ENCODE results near the gene IL4. TPM values are rescaled to one million over a fixed set of nuclear protein-coding genes. Genes with fewer than 3 reads are reported as not detected.

Gene IL4
- total RNA-seq, 4 donors from 2014 or later: not detected

DNA sequence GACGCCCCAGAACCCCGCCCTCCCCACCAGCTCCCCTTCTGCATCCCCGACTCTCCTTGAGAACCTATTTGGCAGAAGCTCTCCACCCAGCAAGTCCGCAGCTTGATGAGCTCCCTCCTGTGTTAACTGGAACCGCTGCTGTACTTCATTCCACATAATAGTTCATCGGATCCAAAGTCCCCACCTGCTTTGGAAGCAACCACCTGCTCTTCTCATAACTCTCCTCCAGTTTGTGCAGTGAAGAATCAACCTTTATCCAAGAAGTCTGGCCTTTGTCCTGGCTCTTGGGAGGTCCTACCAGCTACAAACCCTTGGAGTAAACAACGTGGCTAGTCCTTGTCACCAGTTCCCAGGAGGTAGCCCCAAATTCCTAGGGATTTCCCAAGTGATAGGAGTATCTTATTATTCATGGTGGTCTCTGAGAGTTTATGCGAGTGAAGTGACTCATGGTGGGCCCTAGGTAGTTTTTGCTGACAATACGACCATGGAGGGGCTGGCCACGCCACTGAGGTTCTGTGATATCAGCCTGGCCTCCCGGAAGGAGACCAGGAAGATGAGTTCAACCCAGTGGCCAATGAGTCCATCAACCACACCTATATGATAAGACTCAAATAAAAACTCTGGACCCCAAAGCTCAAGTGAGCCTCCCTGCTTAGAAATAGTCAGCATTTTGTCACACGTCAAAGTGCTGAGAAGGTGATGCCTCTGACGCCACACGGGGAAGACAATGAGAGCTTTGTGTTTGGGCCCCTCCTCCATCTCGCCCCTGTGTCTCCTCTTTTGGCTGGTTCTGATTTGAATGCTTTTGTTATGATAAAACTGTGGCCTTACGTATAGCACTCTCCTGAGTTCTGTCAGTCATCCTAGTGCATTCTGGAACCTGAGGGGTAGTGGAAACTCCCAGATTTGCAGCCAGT, 3.6 kb upstream of the IL4 start:
- TF ChIP-seq, protein P1, sequence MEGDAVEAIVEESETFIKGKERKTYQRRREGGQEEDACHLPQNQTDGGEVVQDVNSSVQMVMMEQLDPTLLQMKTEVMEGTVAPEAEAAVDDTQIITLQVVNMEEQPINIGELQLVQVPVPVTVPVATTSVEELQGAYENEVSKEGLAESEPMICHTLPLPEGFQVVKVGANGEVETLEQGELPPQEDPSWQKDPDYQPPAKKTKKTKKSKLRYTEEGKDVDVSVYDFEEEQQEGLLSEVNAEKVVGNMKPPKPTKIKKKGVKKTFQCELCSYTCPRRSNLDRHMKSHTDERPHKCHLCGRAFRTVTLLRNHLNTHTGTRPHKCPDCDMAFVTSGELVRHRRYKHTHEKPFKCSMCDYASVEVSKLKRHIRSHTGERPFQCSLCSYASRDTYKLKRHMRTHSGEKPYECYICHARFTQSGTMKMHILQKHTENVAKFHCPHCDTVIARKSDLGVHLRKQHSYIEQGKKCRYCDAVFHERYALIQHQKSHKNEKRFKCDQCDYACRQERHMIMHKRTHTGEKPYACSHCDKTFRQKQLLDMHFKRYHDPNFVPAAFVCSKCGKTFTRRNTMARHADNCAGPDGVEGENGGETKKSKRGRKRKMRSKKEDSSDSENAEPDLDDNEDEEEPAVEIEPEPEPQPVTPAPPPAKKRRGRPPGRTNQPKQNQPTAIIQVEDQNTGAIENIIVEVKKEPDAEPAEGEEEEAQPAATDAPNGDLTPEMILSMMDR (IDR thresholded peaks at IDR 0.05; ENCODE audit: low read depth): no peak

DNA sequence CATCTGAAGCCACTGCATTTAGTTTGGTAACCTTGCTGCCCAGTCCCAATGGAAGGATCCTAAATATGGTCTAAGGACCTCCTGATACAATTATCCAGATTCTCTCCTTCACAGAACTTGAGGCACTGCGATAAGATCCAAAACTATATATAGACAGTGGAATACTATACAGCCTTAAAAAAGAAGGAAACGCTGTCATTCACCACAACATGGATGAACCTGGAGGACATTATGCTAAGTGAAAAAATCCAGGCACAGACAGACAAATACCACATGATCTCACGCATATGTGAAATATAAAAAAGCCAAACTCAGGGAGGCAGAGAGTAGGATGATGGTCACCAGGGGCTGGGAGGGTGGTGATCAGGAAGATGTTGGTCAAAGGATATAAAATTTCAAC, 2.8 kb upstream of the IL4 start:
- TF ChIP-seq, protein P1 (IDR thresholded peaks at IDR 0.05; ENCODE audit: low read depth): no peak

DNA sequence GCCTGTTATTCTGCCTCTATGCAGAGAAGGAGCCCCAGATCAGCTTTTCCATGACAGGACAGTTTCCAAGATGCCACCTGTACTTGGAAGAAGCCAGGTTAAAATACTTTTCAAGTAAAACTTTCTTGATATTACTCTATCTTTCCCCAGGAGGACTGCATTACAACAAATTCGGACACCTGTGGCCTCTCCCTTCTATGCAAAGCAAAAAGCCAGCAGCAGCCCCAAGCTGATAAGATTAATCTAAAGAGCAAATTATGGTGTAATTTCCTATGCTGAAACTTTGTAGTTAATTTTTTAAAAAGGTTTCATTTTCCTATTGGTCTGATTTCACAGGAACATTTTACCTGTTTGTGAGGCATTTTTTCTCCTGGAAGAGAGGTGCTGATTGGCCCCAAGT, 301 bp upstream of the IL4 start:
- TF ChIP-seq, protein P1 (IDR thresholded peaks at IDR 0.05; ENCODE audit: low read depth): no peak

DNA sequence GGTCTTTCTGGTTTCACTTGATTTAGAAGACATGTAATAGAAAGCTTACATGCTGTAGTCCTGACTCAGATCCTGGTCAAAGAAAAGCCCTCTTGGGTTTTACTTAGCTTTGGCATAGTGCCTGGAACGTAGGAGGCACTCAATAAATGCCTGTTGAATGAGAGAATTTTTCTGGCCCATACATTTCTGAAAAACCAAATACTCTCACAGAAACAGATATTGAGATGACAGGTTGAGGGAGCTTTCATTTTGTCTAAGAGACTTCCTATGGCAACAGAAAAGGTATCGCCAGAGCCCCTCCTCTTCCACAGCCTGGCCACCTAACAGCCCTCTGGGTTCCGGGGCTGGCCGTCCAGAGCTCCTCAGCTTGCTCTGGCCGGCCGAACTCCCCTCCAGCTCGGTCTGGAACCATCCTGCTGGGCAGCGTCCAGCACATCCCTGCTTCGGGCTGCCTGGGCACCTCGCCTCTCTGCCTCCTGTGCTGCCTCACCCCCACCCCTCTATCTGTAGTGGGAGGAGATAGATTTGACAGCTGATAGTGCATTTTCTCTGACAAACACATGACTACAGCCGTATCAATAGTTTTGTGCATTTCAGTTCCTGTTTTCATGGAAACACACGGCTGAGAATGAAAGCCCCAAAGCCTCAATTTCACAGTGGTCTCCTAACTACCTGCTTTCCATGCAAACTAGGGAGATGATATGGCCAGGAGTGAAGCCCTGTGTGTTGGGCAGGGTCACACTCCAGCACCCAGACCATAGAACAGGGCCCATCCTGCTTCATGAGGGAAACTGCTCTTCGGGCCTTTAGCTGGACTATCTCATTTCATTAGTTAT, 1.1 kb downstream of the IL4 start:
- TF ChIP-seq, protein P1 (IDR thresholded peaks at IDR 0.05; ENCODE audit: low read depth): no peak

DNA sequence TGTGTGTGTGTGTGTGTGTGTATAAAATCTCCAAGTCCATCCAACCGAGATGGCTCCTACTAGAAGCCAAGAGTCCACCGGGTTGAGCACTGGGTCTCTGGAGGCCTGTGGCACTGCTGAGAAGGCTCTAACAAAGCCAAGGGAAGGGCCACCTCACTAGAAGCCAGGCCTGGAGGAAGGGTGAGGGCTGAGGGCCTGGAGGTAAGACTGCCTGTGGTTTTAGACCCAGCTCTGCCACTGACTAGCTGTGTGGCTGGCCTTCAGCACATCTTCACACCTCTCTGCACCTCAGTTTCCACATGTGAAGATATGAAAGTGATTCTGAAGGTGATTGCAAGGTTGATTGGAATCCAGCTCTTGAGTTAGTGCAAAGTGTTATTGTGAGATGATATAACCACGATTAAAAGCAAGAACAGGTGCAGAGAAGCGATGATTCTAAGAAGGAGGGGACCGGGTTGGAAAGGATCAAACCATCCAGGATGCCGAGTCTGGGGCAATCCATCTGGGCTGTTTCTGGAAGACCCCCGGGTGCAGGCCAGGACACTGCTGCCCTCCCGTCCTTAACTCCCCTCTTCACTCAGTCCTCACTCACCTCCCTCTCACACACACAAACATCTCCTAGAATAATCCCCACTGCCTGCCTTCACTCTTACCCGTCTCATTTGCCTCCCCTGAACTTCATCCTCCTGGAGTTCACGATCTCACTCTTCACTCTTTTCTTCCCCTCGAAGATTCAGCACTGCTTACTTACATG, 2.3 kb downstream of the IL4 start:
- TF ChIP-seq, protein P1 (IDR thresholded peaks at IDR 0.05; ENCODE audit: low read depth): no peak

DNA sequence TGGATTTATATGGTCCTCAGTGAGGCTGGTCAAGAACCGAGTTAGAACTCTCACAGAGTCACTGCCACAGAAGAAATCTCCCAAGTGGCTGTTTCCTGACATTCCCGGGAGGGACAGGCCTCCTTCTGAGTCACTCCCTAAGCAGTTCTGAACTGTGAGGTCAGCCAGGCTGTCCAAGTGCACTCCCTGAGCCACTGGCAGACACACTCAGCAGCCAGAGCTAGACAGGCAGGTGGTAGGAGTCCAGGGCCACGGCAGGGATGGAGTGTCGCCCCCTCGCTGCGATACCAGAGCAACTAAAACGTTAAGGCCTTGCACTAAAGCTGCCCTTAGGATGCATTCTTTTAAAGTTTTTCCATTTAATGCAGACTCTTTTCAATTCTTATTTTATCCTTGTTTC, 3.4 kb downstream of the IL4 start:
- TF ChIP-seq, protein P1 (IDR thresholded peaks at IDR 0.05; ENCODE audit: low read depth): no peak
